Smooth muscle cell (in vitro differentiated cells): ENCODE results near the gene BLMH. TPM values are rescaled to one million over a fixed set of nuclear protein-coding genes. Genes with fewer than 3 reads are reported as not detected.

Experiments used
- DNase-seq: peaks from one replicate; lab custom pipeline; 2025; ENCODE audit not compliant: unreplicated experiment; lab: John Stamatoyannopoulos, UW
- H2AFZ ChIP-seq: fragments of 200-600 bp; sonication (generic); 2 replicates; pipeline ENCODE4 v1.6.0; 2016; ENCODE audit warnings: antibody characterized with exemption, low read depth, mild to moderate bottlenecking
- H3F3A ChIP-seq: fragments of 200-600 bp; sonication (generic); 2 replicates; pipeline ENCODE4 v1.6.0; 2017; ENCODE audit warnings: antibody characterized with exemption, low read depth
- H3K27ac ChIP-seq: fragments of 200-600 bp; sonication (generic); 2 replicates; pipeline ENCODE4 v1.5.1; 2016; ENCODE audit warnings: low read depth, mild to moderate bottlenecking
- H3K27me3 ChIP-seq: fragments of 200-600 bp; sonication (generic); 2 replicates; pipeline ENCODE4 v1.6.1; 2016; ENCODE audit warnings: low read depth, mild to moderate bottlenecking
- H3K36me3 ChIP-seq: fragments of 200-600 bp; sonication (generic); 2 replicates; pipeline ENCODE4 v1.5.1; 2016; ENCODE audit warnings: low read depth
- H3K4me1 ChIP-seq: fragments of 200-600 bp; sonication (generic); 2 replicates; pipeline ENCODE4 v1.5.1; 2016; ENCODE audit warnings: low read depth
- H3K4me2 ChIP-seq: fragments of 200-600 bp; sonication (generic); 2 replicates; pipeline ENCODE4 v1.6.0; 2016; ENCODE audit warnings: mild to moderate bottlenecking
- H3K4me3 ChIP-seq: fragments of 200-600 bp; sonication (generic); 2 replicates; pipeline ENCODE4 v1.5.1; 2016; ENCODE audit warnings: mild to moderate bottlenecking
- H3K79me2 ChIP-seq: fragments of 200-600 bp; sonication (generic); 2 replicates; pipeline ENCODE4 v1.6.0; 2016; ENCODE audit warnings: low read depth, mild to moderate bottlenecking
- H3K9ac ChIP-seq: fragments of 200-600 bp; sonication (generic); 2 replicates; pipeline ENCODE4 v1.6.0; 2016; ENCODE audit warnings: low read depth
- H3K9me3 ChIP-seq: fragments of 200-600 bp; sonication (generic); replicated peaks from 2 replicates; pipeline ENCODE4 v1.5.1; 2016; ENCODE audit warnings: low read depth
- H4K20me1 ChIP-seq: fragments of 200-600 bp; sonication (generic); 2 replicates; pipeline ENCODE4 v1.6.0; 2016; ENCODE audit warnings: low read depth
- WGBS: methylation state at CpG from one replicate; pipeline ENCODE4 v1.1.7; 2016; ENCODE audit warnings: low lambda C conversion rate; 5-methylcytosine and 5-hydroxymethylcytosine counted together
- polyA plus RNA-seq: library from polyadenylated mRNA; unstranded; fragments of >200 nt; fragmentation: Nextera tagmentation; extraction: Ambion mirVana; gene quantifications from 2 replicates; pipeline ENCODE4 v1.2.1, GENCODE V29; 2016
- total RNA-seq: library from RNA; depleted of rRNA; stranded (reverse); fragments of >200 nt; gene quantifications from 2 replicates; pipeline ENCODE4 v1.2.3, GENCODE V29; 2014
- TF ChIP-seq, protein P1 (sequence below): fragments of 200-600 bp; sonication (generic); IDR thresholded peaks from 2 replicates; pipeline ENCODE4 v1.5.1; 2017; ENCODE audit warnings: borderline replicate concordance, mild to moderate bottlenecking, antibody characterized with exemption; ENCODE audit not compliant: insufficient read depth, poor library complexity, severe bottlenecking

The BLMH gene
- total and polyA plus RNA-seq, 2 experiments from 2014 or later = 13.2 to 20.5 TPM

DNA sequence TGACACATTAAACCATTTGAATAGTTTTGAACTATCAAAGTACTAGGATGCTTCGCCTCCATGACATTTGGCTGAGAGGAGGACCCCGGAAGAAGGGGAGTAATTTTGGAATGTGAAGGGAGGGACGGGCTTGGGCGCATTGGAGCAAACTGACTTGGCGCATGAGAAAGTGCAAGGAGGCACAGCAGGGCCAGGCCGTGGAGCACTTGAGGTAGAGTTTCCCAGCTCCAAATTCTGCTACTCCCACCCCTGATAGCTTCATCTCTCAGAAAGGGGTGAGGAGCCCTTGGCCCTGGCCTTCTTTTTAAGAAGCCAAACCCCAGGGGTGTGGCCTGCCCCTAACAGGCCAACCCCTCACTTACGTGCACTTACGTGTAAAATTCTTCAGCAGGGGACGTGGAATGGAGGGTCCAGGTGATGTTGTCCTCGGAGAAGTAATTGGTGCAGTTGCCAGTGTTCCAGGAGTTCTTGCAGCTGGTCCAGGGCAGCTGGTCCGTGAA, 73.9 kb downstream of the BLMH start:
- Histone ChIP-seq H3F3A (no peaks in the 10 kb centered on the region), H4K20me1 (no peaks in the 10 kb centered on the region), H3K9ac (no peak overlapping the region), H3K4me2 (no peak overlapping the region), H3K27ac (no peak overlapping the region), H3K9me3 (no peaks in the 10 kb centered on the region), H3K27me3 (no peaks in the 10 kb centered on the region), H2AFZ (no peak overlapping the region), H3K79me2 (no peaks in the 10 kb centered on the region), H3K36me3 (no peaks in the 10 kb centered on the region), H3K4me1 (peaks cover 7% of the 10 kb centered on the region), H3K4me3 (no peak overlapping the region)
- DNase-seq = no peak
- 96% methylated on average over 11 of the region's 11 CpGs for WGBS
- TF ChIP-seq, protein P1, sequence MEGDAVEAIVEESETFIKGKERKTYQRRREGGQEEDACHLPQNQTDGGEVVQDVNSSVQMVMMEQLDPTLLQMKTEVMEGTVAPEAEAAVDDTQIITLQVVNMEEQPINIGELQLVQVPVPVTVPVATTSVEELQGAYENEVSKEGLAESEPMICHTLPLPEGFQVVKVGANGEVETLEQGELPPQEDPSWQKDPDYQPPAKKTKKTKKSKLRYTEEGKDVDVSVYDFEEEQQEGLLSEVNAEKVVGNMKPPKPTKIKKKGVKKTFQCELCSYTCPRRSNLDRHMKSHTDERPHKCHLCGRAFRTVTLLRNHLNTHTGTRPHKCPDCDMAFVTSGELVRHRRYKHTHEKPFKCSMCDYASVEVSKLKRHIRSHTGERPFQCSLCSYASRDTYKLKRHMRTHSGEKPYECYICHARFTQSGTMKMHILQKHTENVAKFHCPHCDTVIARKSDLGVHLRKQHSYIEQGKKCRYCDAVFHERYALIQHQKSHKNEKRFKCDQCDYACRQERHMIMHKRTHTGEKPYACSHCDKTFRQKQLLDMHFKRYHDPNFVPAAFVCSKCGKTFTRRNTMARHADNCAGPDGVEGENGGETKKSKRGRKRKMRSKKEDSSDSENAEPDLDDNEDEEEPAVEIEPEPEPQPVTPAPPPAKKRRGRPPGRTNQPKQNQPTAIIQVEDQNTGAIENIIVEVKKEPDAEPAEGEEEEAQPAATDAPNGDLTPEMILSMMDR = no peak

DNA sequence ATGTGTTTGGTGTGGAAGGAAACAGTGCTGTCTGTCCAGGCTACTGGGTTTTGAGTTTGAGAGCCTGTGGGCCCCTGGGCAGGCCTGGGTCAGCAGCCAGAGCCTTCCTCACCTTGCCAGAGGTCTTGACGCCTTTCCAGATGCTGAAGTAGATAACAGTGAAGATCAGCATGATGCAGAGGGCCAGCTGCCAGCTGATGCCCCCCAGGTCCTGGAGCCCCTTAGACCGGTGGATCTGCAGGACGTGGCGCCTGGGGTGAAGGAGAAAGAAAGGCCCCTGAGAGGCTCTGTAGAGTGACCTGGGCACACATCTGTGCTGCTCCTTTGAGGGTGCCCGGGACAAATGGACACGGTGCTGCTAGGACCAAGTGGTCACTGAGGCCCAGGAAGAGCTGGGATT, 74.7 kb downstream of the BLMH start:
- no peak for DNase-seq
- WGBS = 95% methylated on average over 6 of the region's 6 CpGs

DNA sequence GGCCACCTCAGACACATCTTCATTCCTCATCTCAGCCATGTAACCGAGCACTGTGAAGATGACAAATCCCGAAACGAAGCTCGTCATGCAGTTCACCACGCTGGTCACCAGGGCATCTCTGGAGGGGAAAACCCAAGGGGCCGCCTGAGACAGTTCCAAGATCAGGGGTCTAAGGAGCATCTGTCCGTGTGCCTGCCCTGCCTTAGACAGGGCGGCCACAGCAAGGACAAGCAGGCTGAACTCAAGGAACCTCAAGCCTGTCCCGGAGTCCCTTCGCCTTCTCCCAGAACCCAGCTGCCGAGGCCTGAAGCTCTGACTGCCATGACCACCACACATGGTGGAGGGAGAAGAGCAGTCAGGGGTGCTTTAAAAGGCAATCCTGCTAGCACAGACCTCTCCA, 79.0 kb downstream of the BLMH start:
- Histone ChIP-seq H3K4me3 (no peak overlapping the region), H3K9ac (no peak overlapping the region), H3K4me1 (no peaks in the 10 kb centered on the region), H3K9me3 (no peaks in the 10 kb centered on the region), H2AFZ (no peak overlapping the region), H3K27ac (no peak overlapping the region), H3K27me3 (peaks cover 5% of the 10 kb centered on the region), H3K36me3 (no peaks in the 10 kb centered on the region), H3F3A (no peaks in the 10 kb centered on the region), H3K79me2 (no peaks in the 10 kb centered on the region), H3K4me2 (no peak overlapping the region), H4K20me1 (no peaks in the 10 kb centered on the region)
- 90% methylated on average over 11 of the region's 11 CpGs for WGBS
- no peak for DNase-seq
- TF ChIP-seq, protein P1 = no peak

More for the DNA sequence above, 74.7 kb downstream of the BLMH start:
- no peak overlapping the region for H2AFZ ChIP-seq
- TF ChIP-seq, protein P1 = no peak
- no peaks in the 10 kb centered on the region for H3F3A ChIP-seq
- H3K4me3 ChIP-seq = no peak overlapping the region
- H3K9me3 ChIP-seq = no peaks in the 10 kb centered on the region
- no peak overlapping the region for H3K9ac ChIP-seq
- H3K4me2 ChIP-seq = no peak overlapping the region
- peaks cover 7% of the 10 kb centered on the region for H3K4me1 ChIP-seq
- H3K79me2 ChIP-seq = no peaks in the 10 kb centered on the region
- no peak overlapping the region for H3K27ac ChIP-seq
- H4K20me1 ChIP-seq = no peaks in the 10 kb centered on the region
- H3K27me3 ChIP-seq = no peaks in the 10 kb centered on the region
- no peaks in the 10 kb centered on the region for H3K36me3 ChIP-seq

DNA sequence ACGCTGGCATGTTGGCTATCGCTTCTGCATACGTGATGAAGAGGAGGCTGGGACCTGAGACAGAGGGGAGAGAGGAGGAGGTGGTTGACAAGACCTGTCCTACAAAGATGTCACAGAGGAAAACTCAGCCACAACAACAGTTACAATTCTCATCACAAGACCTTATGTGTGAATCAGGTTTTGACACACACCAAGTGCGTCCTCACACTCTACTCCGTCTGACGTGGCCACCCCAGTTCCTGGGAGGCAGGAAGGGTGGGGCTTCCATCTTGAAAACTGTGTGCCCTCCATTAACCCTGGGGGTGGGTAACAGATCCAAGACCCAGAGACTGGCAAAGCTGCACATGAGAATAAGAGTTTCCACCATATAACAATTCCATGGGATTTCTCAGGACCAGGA, 80.4 kb downstream of the BLMH start:
- Histone ChIP-seq H2AFZ (no peak overlapping the region), H3K4me1 (no peaks in the 10 kb centered on the region), H4K20me1 (no peaks in the 10 kb centered on the region), H3K9me3 (no peaks in the 10 kb centered on the region), H3K27ac (no peak overlapping the region), H3F3A (no peaks in the 10 kb centered on the region), H3K4me3 (no peak overlapping the region), H3K9ac (no peak overlapping the region), H3K79me2 (no peaks in the 10 kb centered on the region), H3K4me2 (no peak overlapping the region), H3K27me3 (peaks cover 7% of the 10 kb centered on the region), H3K36me3 (no peaks in the 10 kb centered on the region)
- WGBS = 91% methylated on average over 6 of the region's 6 CpGs
- TF ChIP-seq, protein P1 = no peak
- no peak for DNase-seq
